HG02973 (cell line): ENCODE measurements around the gene SNX24.

ENCODE experiments used
- ATAC-seq: cut with Tn5 transposase; IDR thresholded peaks from one replicate; pipeline ENCODE4 v1.9.1; 2021; ENCODE audit warnings: moderate library complexity; ENCODE audit not compliant: unreplicated experiment

The SNX24 gene

DNA sequence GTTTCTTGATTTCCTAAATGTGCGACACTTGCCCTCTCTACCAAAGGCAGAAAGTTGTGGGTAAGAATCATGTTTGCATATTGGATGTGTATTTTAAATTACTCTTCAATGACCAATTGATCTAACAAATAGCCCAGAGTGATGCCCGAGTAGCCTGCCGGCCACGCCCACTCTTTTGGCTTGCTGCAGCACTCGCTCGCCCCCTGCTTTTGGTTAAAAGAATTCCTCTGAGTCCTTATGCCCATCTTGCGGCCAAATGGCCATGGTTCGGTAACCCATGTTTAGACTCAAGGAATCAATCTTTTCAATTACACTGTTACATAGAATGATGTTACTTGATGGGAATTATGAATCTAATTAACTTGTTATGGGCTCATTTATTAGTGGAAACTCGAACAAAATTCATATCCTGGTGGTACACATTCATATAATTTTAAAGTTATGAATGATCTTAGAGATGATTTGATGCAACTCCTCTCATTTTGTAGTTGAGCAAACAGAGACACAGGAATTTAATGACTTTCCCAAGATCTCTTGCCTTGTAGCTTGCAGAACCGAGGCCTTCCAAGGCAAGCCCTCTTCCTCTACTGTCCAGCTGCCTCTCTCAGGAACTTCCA lies 154.6 kb downstream of the SNX24 start:
- peak; percentile 69 for ATAC-seq

- no peak for ATAC-seq
Measured at GRCh38 chr5:123000731-123001130, 155.3 kb downstream of the SNX24 start.

- ATAC-seq = no peak
Measured at GRCh38 chr5:123001808-123002207, 156.4 kb downstream of the SNX24 start.

DNA sequence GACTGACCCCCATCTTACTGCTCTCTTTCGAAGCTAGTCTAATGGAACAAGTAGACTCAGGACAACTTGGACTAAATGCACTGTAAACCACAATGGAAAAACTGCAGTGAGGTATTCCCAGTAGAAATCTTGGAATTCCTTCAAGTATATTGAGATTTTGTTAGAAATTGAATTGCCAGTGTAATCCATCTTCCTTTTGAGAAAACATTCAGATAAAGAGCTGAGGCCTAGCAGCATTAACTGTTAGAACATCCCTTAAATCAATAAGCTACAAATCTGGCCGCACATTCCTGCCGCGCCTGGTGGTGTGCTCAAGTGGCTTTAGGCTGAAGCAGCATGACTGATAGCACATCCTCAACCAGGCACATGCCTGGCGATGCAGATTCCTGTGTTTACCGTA lies 161.8 kb downstream of the SNX24 start:
- ATAC-seq = no peak

DNA sequence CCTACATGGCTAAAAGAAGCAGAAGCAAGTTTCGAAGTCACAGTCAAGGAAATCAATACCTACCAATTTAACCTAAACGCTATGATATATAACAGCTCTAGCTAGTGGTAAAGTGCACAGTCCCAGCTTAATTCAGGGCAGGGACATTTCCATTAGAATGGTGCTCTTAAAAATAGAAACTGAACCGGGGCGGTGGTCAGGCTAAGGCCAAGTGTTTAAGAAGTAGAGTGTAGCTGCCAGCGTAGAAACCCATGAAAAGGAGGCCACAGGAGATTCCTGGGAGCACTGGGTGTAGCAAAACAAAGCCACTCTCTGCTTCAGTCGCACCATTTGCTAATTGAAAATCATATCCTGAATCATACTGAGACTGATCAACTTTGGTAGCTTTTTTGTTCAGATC lies 162.3 kb downstream of the SNX24 start:
- ATAC-seq = no peak

GRCh38 chr5:123012321-123012720 lies 166.9 kb downstream of the SNX24 start:
- ATAC-seq = no peak

DNA sequence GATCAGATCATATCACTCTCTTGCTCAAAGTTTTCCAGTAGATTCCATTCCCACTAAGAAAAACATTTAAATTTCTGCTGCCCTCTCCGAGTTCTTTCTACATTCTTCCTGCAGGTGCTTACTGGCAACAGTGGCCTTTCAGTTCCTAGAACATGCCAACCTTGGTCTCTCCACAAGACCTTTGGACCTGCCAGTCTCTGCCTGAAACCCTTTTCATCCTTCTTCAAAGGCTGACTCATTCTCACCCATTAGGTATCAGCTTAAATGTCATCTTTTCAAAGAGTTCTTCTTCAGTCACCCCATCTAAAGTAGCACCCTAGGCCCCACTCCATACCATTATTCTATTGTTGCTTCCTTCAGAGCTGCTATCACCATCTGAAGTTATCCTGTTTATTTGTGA lies 169.3 kb downstream of the SNX24 start:
- no peak for ATAC-seq

DNA sequence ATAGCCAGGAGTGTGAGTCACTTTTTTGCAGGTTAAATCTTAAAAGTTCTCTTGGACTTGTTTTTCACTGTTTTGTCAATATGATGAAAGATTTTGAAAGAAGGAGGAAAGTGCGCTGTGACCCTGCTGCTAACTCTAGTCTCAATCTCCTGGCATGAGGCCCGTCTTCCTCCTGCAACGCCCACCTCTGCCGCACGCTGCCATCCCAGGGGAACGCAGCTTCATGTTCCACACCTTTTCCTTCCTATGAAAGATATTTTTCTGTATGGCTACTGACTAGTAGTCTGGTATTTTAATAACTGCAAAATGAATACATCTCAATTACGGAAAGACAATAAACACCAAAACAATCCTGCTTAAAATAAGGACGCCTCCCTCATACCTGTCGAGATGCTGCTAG lies 182.8 kb downstream of the SNX24 start:
- no peak for ATAC-seq

- no peak for ATAC-seq
Measured at GRCh38 chr5:123033157-123033671, 187.8 kb downstream of the SNX24 start.

GRCh38 chr5:123035360-123035917 lies 190.0 kb downstream of the SNX24 start:
- ATAC-seq = no peak

DNA sequence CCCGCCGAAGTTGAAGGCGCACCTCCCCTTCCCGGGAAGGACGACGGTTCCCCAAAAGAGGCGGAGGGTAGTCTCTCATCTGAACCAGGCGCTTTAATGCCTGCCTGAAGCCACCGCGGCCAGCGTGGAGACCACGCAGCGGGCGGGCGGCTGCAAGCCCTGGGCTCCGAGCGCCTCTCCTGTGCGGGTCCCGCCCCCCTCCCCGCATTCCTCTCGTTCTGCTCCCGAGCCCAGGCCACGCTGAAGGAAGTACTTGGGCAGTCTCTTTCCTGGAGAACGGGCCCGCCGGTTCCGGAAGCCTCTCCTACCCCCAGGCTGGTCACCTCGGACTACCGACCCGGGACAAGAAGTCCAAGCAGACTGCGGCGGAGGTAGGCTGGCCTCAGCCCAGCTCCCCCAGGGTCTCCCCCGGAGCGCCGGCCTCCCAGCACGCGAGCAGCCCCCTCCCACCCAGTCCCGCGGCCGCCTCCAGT lies 190.5 kb downstream of the SNX24 start:
- no peak for ATAC-seq

DNA sequence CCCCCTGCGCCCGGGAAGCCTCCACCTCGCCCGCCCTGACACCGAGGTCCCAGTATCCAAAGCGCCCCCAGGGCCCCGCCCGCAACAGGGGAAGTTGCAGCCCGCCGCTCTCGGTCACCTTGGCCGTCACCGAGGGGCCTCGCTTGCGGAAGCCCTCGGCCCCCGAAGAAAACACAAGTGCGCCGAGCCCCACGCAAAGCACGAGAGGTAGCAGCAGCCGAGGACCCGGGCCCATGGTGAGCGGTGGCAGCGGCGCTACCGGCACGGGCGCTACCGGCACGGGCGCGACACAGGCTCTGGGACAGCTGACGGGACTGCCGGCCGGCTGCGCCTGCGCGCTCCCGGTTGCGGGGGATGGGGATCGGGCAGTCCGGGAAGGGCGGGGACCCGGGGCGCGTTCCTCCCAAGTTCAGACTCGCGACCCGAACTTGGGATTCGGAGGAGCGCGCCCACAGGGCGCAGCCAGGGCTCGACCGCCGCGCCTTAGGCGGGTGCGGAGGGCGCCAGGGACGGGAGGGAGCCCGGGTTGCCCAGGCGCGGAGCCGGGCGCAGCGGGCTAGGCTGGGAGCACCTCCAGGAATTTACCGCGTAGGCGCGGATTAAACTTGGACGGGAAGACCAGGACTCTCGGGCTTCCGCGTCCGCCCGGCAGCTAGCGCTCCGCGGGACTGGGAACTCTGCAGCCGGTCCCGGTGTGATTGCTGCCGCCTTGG lies 191.1 kb downstream of the SNX24 start, which contains the start of gene PPIC:
TSS of gene PPIC (minus strand) at position 335 of the 713 bp plus-strand sequence. CDS start at position 235, 100 bp downstream.
- ATAC-seq = no peak

DNA sequence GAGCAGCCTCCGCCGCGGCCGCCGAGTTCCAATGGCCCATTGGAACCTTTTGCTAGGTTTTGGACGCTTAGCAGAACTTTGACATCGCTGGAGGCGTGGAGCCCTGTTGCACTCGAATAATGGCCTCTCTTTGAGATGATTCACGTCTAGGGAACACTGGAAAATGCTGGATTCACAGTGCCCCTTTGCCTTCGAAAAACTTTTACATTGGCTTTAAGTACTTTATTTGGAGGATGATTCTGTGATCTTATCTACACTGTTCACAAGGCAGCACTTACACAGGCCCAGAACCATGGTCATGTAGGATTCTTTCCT lies 191.6 kb downstream of the SNX24 start:
- ATAC-seq = no peak

GRCh38 chr5:123039673-123040072 lies 194.3 kb downstream of the SNX24 start:
- no peak for ATAC-seq

DNA sequence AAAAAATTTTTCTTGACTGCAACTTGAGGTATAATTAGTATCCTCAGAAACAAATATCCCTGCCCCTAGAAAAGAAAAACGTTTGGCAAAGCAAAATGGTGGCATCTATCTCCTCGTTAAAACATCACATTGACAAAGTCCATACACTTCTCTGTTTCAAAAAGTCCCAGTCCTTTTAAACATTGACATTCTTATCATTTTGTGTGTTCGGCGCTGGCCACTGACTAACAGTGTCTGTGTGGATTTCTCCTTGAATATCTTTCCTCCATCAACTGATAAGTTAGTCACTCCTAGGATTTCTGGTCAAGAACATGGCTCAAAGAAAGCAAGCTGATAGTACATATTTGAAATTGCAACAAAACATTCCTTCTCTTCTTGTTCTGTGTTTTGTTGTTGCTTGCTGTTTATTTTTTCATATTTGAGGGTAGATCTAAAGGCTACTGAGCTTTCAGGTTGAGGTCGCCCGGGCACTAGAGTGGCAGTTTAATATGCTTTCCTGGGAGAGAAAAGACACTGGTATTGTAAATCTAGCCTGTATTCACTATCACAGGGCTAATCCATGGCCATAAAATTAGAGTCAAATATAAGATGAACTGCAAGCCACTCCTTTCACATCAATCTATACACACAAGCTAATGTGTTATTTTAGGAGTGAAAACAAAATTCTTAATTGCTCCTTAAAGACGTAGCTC lies 199.7 kb downstream of the SNX24 start:
- no peak for ATAC-seq

DNA sequence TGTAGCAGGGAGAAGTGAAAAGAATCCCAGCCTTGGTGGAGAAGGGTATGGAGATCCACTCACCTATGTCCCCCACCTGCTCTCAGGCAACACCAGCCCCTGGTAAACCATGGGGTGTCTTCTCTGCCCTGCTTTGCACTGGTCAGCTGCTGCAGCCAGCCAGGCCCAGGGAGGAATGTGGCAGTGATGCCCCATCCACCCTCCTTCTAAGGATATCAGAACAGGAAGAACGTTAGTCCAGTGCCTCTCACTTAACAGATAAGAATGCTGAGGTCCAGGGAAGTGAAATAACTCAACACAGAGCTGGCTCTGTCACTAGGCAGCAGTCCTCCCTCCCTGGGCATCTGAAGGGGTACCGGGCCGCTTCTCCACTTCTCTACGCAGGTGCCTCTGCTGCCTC lies 200.8 kb downstream of the SNX24 start:
- no peak for ATAC-seq

DNA sequence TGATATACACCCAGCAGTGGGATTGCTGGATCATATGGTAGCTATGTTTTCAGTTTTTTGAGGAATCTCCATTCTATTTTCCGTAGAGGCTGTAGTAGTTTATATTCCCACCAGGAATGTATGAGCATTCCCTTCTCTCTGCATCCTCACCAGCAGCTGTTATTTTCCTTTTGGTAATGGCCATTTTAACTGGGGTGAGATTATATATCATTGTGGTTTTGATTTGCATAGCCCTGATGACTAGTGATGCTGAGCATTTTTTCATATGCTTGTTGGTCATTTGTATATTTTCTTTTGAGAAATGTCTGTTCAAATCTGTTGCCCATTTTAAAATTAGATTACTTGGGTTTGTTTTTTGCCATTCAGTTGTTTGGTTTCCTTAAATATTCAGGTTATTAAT lies 202.3 kb downstream of the SNX24 start:
- ATAC-seq = no peak

DNA sequence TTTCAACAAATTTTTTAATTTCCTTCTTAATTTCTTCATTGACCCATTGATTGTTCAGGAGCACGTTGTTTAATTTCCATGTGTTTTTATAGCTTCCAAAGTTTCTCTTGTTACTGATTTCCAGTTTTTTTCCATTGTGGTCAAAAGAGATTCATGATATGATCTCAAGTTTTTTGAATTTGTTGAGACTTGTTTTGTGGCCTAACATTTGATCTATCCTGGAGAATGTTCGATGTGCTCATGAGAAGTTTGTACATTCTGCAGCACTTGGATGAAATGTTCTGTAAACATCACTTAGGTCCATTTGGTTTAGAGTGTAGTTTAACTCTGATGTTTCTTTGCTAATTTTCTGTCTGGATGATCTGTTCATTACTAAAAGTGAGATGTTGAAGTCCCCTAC lies 205.8 kb downstream of the SNX24 start:
- ATAC-seq = no peak
